ENCODE measurements around the gene RHOG. TPM values are rescaled to one million over a fixed set of nuclear protein-coding genes. Genes with fewer than 3 reads are reported as not detected.

Gene RHOG
- total and polyA plus RNA-seq, 7 donors: 37.3 to 90.3 (median 48.7) TPM

DNA sequence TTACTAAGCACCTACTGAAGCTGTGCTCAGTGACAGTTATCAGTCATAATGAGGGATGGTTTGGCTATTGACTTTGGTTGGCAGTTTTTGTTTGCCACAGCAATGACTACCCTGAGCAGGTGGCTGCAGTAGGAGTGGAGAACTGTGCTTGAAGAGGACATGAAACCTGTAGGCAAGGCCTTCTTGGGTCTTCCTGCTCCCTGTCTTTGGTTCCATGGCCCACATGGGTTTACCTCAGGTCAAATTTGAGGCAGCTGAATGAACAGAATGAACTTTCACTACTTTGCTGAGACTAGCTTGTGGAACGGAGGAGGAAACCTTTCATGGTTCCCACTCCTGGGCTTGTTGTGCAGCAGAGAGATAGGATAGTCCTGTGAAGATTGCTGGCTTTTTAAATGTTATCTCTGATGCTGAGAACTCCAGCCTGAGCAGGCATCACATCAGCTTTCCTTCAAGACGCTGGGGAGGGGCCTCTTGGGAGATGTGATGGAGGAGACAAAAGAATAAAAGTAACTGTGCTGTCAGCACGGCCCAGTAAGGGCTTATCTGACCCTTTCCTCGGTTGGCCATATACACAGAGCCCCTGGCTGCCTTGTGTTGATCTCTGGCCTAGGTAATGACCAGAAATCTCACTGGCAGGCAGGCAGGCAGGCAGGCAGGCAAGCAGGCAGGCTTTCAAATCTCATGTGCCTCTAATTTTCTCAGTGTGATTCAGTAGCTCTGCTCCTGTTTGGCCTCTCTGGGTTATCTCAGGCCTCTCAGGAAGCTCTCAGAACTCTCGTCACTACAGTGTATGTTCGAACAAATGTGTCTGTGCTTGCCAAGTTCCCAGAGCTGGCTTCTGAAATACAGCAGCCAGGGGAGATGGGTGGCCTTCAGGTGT is 26.7 kb upstream of the RHOG start:
- Histone ChIP-seq H3K4me3 (no peak overlapping the region), H3K4me1 (peaks cover 0 to 49% (median 40%) of the 10 kb centered on the region in 4 donors), H3K27ac (peak overlapping the region; percentile 4 to 75 (median 68)), H3K9me3 (no peaks in the 10 kb centered on the region), H3K36me3 (no peaks in the 10 kb centered on the region), H3K27me3 (no peaks in the 10 kb centered on the region)
- 47 to 52% methylated on average over 6 of the region's 6 CpGs for WGBS, 2 donors
- TF ChIP-seq POLR2AphosphoS5 (IDR thresholded peaks at IDR 0.05) (peak in 1 of 4 donors; percentile 13), POLR2A (IDR thresholded peaks at IDR 0.05) (no peak)
- TF ChIP-seq, protein P1, sequence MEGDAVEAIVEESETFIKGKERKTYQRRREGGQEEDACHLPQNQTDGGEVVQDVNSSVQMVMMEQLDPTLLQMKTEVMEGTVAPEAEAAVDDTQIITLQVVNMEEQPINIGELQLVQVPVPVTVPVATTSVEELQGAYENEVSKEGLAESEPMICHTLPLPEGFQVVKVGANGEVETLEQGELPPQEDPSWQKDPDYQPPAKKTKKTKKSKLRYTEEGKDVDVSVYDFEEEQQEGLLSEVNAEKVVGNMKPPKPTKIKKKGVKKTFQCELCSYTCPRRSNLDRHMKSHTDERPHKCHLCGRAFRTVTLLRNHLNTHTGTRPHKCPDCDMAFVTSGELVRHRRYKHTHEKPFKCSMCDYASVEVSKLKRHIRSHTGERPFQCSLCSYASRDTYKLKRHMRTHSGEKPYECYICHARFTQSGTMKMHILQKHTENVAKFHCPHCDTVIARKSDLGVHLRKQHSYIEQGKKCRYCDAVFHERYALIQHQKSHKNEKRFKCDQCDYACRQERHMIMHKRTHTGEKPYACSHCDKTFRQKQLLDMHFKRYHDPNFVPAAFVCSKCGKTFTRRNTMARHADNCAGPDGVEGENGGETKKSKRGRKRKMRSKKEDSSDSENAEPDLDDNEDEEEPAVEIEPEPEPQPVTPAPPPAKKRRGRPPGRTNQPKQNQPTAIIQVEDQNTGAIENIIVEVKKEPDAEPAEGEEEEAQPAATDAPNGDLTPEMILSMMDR (IDR thresholded peaks at IDR 0.05): no peak
- no peak for DNase-seq
- intact Hi-C loops (cut with DNase I): no loop called here

DNA sequence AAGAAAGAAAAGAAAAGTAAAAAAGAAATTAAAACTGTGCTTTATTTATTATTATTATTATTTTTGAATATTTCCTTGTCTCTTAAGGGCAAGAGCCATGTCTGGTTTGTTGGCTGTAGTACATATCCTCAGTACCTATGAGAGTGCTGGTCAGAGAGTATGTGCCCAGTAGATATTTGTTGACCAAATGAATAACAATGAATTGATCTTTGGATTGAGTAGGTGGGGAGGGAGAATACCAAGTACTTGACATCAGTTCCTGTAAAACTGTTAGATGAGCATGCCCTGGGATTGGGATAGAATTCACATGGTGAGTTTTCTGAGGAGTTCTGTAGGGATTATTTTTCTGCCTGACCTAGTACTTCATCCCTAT is 26.1 kb upstream of the RHOG start:
- intact Hi-C loops (cut with DNase I): no loop called here
- Histone ChIP-seq H3K27ac (peak overlapping the region in 3 of 4 donors; percentile 65 to 75 (median 70)), H3K4me3 (no peak overlapping the region), H3K9me3 (no peaks in the 10 kb centered on the region), H3K36me3 (no peaks in the 10 kb centered on the region), H3K27me3 (no peaks in the 10 kb centered on the region), H3K4me1 (peaks cover 0 to 49% (median 40%) of the 10 kb centered on the region in 4 donors)
- TF ChIP-seq, protein P1 (IDR thresholded peaks at IDR 0.05): no peak
- TF ChIP-seq POLR2AphosphoS5 (IDR thresholded peaks at IDR 0.05): no peak
- no peak for TF ChIP-seq POLR2A (IDR thresholded peaks at IDR 0.05)
- no peak for TF ChIP-seq EP300 (IDR thresholded peaks at IDR 0.05)
- no peak for DNase-seq

DNA sequence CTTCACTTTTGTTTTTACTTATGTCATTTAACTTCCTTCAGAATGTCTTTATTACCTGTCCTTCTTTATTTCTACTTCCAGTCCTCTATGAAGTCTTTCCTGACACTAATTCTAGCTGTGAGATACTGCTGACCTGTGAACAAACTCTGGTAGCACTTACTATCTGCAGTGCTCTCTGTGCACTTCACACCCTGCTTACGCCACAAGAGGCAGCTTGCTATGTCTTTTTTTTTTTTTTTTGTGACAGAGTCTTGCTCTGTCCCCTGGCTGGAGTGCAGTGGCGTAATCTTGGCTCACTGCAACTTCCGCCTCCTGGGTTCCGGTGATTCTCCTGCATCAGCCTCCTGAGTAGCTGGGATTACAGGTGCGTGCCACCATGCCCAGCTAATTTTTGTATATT is 25.4 kb upstream of the RHOG start:
- H3K27ac ChIP-seq: peak overlapping the region; percentile 39 to 75 (median 68)
- H3K4me3 ChIP-seq: no peak overlapping the region
- H3K9me3 ChIP-seq: no peaks in the 10 kb centered on the region
- no peak for DNase-seq
- intact Hi-C loops (cut with DNase I): no loop called here
- H3K27me3 ChIP-seq: no peaks in the 10 kb centered on the region
- H3K36me3 ChIP-seq: no peaks in the 10 kb centered on the region
- WGBS, 2 donors: 73 to 75% methylated on average over 5 of the region's 5 CpGs
- TF ChIP-seq POLR2A (IDR thresholded peaks at IDR 0.05): no peak
- TF ChIP-seq, protein P1 (IDR thresholded peaks at IDR 0.05): no peak
- peaks cover 0 to 55% (median 41%) of the 10 kb centered on the region in 4 donors for H3K4me1 ChIP-seq

DNA sequence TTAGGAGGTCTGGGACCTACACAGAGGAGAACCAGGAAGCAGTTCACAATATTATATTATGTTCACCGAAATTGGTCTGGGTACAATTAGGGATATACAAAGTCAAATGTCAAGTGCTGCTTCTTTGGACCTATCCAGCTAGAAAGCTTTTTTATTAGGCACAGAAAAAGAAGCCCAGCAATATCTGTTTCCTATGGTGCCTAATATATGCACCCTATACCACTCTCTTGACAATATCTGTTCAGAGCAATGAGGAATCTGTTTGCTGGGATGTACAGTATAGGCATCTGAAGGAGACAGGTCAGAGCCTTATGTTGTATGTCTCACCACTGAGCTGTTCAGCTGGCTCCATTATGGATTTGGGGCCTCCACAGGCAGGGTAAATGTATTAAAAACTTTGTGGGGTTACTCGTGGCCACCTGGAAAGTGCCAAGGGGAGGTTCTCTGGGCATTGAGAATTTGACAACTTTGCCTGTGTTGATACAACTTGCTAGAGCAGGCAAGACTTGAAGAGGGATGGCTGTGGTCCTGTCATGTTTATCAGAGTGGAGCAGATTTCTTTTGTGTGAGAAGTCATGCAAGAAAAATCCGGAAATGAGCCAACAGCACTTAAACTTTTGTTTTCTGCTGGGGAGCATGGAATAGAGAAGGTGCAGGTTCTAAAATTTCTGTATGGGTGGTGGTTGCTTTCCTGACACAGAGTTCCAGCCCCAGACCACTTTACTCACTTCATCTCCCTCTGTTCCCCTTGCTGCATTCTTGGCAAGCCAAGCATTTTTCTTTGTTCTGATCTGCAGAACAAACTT is 24.8 kb upstream of the RHOG start:
- Histone ChIP-seq H3K9me3 (no peaks in the 10 kb centered on the region), H3K4me3 (no peak overlapping the region), H3K27ac (peak overlapping the region; percentile 39 to 75 (median 68)), H3K4me1 (peaks cover 0 to 61% (median 44%) of the 10 kb centered on the region in 4 donors), H3K36me3 (no peaks in the 10 kb centered on the region), H3K27me3 (no peaks in the 10 kb centered on the region)
- no peak for DNase-seq
- intact Hi-C loops (cut with DNase I): no loop called here
- 30 to 32% methylated on average over 3 of the region's 3 CpGs for WGBS, 2 donors
- TF ChIP-seq, protein P1 (IDR thresholded peaks at IDR 0.05): no peak
- TF ChIP-seq POLR2A (IDR thresholded peaks at IDR 0.05): no peak
- no peak for TF ChIP-seq POLR2AphosphoS5 (IDR thresholded peaks at IDR 0.05)
- no peak for TF ChIP-seq EP300 (IDR thresholded peaks at IDR 0.05)
